Testis (tissue), 2 donors: Measurements from ENCODE around the gene DOC2A.

Source experiments
- CTCF ChIP-seq, 3 experiments: fragments of 450-650 bp in 2 of 3; fragments of 200-600 bp in 1 of 3; sonication (generic) in 1 of 3; IDR thresholded peaks; one replicate each; pipeline ENCODE4 v1.5.1; 2016 to 2019; ENCODE audit warnings: antibody characterized with exemption in 3 of 3, mild to moderate bottlenecking in 2 of 3, moderate library complexity in 1 of 3
- POLR2A ChIP-seq: fragments of 450-650 bp; IDR thresholded peaks from one replicate; pipeline ENCODE4 v1.6.1; 2017; ENCODE audit warnings: antibody characterized with exemption, mild to moderate bottlenecking, moderate library complexity

DNA sequence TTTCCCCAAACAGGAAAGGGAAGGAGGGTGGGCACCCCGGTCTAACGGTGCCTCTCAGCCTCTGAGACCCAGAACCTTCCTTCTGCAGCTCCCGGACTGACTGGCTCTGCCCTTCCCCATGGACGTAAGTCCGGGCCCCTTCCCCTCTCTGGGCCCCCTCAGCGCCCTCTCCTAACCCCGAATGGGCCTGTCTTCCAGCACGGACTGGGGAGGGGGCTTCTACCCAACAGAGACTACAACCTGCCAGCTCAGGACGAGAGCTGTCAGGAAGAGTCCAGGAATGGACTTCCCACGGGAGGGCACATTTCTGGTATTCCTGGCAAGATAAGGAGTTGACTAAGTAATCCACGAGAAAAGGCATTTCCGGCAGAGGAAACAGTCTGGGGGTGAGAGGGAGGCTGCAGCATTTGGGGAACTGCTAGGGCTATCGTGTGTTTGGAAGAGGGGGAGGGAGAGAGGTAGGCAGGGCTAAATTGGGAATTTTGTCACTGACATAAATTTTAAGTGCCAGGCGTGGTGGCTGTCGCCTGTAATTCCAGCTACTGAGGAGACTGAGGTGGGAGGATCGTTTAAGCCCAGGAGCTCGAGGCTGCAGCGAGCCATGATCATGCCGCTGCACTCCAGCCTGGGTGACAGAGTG lies 42.7 kb upstream of the DOC2A start:
- TF ChIP-seq POLR2A (no peak), CTCF (IDR thresholded peaks at IDR 0.05) (no peak)
